NCI-H2227 (cell line): ENCODE measurements around the gene PCDHGB1.
"Not testable (repeated sequence)": the region's sequence is repeated elsewhere in the genome, so short reads cannot be mapped to it uniquely, and the experiment has no call there.

ENCODE experiments used
- DNase-seq: peaks from one replicate; lab custom pipeline; 2025; ENCODE audit not compliant: unreplicated experiment; lab: John Stamatoyannopoulos, UW

Gene PCDHGB1

DNA sequence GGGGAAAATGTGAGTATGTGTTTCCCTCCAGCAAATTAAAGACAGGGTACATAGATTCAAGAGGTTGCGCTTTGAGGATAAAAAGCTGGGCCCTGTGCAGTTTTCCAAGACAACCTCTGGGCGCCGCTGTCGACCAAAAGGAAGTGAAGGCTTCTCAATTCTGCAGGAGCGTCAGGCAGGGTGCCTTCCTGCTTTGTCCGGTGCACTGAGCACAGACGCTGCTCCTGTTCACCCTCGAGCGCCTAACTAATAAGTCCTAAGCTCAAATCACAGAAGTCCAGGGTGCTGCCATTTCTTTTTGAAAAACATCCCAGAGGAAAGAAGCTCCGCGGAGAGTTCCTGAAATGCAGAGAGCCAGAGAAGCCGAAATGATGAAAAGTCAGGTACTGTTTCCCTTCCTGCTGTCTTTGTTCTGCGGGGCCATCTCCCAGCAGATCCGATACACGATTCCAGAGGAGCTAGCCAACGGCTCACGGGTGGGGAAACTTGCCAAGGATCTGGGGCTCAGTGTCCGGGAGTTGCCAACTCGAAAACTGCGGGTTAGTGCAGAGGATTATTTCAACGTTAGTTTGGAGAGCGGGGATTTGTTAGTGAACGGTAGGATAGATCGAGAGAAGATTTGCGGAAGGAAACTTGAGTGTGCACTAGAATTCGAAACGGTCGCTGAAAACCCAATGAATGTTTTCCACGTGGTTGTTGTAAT lies at the start of gene PCDHGB1:
Gene PCDHGB1 (plus strand): TSS at position 183 of the 703 bp plus-strand sequence. CDS start 162 bp downstream, at position 345.
- DNase-seq = peak; percentile 71

DNA sequence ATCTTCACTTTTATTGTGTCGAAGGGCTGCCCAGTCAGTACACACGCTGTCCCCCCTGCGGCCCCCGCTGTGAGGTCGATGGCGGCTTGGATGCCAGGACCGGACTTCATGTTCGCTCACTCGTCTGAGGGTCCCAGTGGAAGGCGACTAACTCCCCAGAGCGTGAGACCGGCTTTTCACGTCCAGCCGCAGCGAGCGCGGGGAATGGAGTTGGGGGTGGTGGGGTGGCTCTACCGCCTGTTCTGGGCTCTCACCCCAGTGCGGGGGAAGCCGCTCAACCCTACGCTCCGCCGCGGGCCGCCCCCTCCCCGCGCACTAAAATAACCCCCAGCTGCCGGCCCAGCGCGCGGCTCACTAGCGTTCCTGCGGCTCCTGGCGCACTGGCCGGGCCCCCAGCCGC lies 46.1 kb upstream of the PCDHGB1 start, which contains the start of gene SLC25A2:
Gene SLC25A2 (minus strand): TSS at position 294 of the 400 bp plus-strand sequence. CDS start 184 bp downstream, at position 110.
- no peak for DNase-seq

DNA sequence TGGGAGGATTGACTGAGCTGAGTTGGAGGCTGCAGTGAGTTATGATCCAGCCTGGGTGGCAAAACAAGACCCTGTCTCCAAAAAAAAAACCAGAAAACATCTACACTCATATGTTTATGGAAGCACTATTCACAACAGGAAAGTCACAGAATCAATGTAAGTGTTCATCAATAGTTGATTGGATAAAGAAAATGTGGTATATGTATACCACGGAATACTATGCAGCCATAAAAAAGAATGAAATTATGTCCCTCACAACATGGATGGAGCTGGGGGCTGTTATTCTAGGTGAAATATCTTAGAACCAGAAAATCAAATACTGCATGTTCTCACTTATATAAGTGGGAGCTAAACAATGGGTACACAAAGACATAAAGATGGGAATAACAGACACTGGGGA lies 43.3 kb upstream of the PCDHGB1 start:
- DNase-seq = no peak

DNA sequence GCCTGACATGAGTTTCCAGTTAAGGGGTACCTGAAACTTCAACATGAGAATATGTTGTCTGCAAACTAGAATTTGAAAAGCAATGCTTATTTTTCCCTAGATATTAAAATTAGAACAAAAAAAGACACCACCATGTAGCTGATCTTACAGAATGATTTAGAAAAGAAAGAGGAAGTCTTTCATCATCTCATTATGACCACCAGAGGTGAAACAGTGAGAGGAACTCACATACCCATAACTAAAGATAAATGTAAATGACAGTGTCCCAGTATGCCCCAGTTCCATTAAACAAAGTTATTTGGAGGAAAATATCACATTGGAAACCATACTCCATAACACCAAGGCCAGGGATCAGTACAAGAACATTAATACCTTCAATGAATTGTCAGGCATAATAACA lies 36.2 kb upstream of the PCDHGB1 start:
- DNase-seq = no peak

DNA sequence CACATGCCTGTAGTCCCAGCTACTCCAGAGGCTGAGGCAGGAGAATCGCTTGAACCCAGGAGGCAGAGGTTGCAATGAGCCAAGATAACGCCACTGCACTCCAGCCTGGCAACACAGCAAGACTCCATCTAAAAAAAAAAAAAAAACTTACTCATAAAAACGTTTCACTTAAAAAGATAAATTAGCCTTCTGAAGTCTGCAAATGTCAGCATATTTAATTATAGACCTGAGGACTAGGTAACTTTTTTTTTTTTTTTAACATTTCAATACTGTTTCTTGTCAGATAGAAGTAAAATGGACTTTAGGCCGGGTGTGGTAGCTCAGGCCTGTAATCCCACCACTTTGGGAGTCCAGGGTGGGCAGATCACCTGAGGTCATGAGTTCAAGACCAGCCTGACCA lies 32.9 kb upstream of the PCDHGB1 start:
- DNase-seq = not testable (repeated sequence)

DNA sequence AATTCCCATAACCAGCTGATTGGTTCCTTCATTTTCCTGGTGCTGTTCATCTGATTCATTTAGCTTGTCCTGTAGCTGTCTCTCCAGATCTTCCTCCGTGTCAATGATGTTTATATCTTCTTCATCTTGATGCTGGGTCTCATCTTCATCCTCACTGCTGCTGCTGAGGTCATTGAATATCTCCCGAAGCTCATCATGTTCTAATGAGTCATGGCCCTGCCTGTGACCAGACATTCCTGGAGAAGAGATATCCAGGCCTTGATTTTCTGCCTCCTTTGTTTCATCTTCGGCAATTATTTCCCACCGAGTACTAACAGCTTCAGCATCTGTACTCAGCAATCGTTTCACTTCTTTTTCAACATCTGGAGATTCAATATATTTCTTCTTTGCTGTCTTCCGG lies 30.7 kb upstream of the PCDHGB1 start:
- no peak for DNase-seq

DNA sequence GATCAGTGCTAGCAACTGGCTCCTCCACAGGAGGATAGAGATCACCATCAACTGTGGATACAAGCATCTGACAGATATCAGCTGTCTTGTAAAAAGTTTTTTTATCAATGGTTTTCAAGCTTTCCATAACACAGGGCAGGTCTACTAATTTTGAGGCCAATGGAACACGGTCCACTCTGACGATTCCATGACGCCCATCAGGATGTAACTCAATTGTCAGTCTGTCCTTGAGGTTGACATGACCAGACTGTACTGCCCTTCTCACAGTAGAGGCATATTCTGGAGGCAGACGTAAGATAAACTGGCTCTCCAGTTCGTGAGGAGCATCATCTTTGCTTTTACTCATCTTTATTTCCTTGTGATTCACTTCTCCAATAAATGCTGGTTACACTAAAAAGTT lies 30.2 kb upstream of the PCDHGB1 start:
- no peak for DNase-seq

DNA sequence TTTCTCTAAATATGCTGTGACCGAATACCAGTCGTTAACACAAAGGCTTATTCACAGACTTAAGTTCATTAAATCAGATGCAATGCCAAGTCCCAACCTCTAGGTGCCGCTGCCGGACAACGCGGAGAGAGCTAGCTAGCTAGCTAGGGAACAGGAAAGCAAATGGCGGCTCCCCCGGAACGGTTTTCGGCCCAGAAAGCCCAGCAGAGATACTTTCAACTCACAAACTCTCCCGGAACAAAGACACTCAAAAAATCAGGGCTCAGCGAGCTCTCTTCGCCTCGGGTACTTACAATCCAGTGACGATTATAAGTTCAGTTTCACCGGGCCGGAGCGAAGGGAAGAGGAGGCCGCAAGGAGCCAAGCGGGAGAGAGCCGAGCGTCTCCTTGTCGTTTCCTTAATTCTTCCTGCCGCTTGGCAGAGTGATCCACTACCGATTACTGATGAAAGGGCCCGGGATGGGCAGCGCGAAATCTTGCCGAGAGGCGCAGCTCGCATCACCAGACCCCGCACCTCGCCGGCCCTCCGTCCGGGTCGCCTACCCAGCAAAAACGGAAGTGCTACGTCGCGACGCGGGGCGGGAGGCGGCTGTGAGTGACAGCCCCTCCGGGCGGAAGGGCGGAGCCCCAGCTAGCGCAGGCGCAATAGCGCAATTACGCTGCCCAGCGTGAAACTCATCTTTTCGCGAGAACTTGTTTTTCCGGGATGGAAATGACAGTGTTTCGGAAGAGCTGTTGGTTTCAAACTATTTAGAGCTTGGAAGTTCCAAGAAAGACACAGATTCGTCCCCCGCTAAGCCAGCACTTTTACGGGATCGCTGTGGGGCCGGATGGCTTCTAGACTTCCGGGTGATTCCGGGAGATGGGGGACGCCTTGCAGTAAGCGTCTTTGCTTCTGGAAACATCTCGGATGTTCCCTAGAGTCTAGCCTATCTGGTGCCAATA lies 29.4 kb upstream of the PCDHGB1 start, which contains the start of gene TAF7:
Gene TAF7 (minus strand): TSS at position 560 of the 945 bp plus-strand sequence. CDS start 740 bp downstream, outside the sequence.
- peak; percentile 93 for DNase-seq

DNA sequence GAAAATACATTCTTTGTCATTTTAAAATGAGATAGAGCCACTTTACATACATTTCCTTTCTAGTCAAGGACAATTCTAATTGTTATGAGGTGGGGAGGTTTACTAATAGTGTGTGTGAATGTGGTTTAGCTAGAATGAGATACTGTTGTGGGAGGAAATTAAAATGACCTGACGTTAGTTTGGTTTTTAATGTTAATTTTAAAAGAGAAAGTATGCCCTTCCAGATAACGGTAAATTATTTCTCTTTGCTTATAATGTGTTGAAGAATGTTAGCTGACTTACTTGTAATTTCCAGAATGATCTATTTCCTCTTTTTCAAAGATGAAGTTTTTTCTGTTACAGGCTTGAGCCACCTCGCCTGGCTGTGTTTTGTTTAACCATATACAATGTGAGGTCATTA lies 27.6 kb upstream of the PCDHGB1 start:
- no peak for DNase-seq

DNA sequence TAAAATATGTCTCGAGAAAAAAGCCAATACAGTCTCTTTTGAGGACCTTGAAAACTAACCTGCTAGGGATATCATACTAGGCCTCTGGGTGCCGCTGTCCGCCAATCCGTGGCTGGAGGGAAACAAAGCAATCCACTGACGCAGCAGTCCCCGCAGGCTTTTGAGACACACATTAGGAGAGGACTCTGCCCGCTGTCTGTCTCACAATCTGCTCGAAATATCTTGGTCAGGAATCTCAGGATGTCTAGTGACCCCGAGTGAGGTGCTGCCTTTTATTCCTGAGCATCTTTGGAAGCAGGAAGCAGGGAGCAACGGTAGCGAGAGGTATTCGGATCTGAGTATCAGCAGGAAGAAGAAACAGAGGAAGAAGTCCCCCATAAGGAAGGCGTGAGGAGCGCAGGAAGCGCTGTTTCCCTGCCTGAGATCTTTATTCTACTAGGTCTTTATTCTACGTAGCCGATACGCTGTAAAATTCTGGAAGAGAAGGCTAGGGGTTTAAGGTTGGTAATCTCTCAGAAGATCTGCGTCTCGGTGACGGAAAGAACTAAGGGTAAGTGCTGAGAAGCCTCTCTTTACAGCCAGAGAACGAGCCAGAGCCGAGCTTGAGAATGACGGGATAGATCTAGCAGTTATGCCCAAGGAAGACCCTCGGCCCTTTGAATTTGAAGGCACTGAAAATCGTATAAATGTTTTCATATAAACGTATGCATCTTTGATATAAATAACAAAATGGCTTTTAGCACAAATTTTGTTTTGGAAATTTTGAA lies 23.6 kb upstream of the PCDHGB1 start:
- DNase-seq = peak; percentile 62

DNA sequence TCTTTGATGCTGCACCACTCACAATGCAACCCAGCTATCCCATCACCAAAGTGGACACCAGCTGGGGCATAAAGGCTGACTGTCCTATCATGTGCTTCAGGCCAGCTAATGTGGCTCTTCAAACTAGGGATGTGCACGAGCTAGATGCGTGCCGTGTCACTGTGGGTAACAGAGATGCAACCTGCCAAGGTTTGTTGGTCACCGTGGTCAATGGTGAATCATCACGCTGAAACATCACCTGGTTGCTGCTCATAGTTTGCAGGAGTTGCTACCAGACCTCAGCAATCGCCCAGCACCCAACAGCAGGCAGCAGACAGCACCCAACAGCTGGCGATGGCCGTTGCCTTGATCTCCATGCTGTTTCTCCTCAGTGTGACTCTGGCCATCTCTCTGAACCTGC lies 21.7 kb upstream of the PCDHGB1 start:
- DNase-seq = no peak

DNA sequence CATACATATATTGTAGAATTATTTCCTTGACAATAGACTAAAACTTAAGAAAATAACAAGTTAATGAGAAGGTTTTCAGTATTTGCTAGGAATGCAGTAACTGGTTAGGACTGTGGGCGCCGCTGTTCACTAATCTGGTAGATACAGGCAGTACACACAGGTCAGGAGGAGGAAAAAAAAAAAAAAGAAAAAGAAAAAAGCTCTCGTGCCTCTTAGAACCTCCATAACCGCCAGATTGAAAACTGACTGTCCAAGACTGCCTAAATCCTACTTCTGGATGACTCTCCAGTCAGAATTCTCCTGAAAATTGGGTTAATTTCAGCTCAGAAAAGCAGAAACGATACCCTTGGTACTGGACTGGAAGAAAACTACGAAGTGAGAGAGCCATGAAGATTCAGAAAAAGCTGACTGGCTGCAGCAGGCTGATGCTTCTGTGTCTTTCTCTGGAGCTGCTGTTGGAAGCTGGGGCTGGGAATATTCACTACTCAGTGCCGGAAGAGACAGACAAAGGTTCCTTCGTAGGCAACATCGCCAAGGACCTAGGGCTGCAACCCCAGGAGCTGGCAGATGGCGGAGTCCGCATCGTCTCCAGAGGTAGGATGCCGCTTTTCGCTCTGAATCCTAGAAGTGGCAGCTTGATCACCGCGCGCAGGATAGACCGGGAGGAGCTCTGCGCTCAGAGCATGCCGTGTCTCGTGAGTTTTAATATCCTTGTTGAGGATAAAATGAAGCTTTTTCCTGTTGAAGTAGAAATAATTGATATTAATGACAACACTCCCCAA lies 19.4 kb upstream of the PCDHGB1 start, which contains the start of gene PCDHGA1:
Gene PCDHGA1 (plus strand): TSS at position 216 of the 782 bp plus-strand sequence.
- DNase-seq = peak; percentile 3

DNA sequence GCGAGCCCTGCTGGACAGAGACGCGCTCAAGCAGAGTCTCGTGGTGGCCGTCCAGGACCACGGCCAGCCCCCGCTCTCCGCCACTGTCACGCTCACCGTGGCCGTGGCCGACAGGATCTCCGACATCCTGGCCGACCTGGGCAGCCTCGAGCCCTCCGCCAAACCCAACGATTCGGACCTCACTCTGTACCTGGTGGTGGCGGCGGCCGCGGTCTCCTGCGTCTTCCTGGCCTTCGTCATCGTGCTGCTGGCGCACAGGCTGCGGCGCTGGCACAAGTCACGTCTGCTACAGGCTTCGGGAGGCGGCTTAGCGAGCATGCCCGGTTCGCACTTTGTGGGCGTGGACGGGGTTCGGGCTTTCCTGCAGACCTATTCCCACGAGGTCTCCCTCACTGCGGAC lies 17.3 kb upstream of the PCDHGB1 start:
- DNase-seq = not testable (repeated sequence)

DNA sequence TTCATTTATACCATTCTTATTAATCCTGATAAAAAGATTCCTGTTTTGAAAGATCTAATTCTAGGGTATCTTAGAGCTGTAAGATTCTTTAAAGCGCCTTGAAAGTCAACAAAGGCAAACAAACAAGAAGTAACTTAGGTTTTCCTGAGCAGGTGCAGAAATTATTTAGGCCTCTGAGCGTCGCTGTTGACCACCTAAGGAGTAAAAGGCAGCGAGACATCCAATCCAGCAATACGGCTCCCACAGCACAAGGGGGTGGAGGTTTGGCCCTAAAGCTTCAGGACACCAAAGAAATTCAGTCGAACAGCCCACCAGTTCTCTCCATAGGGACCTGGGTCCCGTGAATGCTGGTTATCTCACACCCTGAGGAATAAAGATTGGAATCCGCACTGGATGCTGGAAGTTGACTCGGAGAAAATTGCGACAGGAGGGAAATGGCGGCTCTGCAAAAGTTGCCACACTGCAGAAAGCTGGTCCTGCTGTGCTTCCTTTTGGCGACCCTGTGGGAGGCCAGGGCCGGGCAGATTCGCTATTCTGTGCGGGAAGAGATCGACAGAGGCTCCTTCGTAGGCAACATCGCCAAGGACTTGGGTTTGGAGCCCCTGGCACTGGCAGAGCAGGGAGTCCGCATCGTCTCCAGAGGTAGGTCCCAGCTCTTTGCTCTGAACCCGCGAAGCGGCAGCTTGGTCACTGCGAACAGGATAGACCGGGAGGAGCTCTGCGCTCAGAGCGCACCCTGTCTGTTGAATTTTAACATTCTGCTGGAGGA lies 11.2 kb upstream of the PCDHGB1 start, which contains the start of gene PCDHGA2:
Gene PCDHGA2 (plus strand): TSS at position 223 of the 769 bp plus-strand sequence.
- DNase-seq = peak; percentile 33

DNA sequence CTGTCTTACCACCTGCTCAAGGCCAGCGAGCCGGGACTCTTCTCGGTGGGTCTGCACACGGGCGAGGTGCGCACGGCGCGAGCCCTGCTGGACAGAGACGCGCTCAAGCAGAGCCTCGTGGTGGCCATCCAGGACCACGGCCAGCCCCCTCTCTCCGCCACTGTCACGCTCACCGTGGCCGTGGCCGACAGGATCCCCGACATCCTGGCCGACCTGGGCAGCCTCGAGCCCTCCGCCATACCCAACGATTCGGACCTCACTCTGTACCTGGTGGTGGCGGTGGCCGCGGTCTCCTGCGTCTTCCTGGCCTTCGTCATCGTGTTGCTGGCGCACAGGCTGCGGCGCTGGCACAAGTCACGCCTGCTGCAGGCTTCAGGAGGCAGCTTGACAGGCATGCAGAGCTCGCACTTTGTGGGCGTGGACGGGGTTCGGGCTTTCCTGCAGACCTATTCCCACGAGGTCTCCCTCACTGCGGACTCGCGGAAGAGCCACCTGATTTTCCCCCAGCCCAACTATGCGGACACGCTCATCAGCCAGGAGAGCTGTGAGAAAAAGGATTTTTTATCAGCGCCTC lies 9.0 kb upstream of the PCDHGB1 start:
- DNase-seq = not testable (repeated sequence)

DNA sequence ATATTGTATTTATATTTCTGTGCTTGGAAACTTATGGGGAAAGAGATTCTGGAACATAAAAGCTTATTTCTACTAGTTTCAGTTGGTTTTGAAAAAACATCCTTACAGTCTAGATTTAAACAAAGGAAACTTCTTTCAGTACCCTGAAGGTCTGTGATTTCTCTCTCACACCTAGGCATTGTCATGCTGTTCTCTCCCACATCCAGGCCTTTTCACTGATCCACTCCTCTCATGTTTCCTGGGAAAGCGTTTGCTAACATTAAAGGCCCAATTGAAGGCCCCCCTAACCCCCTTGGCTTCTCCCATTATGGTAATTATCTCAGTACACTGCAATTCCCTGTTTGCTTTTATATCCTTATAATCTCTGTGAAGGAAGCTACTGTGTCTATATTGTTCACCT lies 7.1 kb upstream of the PCDHGB1 start:
- DNase-seq = no peak

DNA sequence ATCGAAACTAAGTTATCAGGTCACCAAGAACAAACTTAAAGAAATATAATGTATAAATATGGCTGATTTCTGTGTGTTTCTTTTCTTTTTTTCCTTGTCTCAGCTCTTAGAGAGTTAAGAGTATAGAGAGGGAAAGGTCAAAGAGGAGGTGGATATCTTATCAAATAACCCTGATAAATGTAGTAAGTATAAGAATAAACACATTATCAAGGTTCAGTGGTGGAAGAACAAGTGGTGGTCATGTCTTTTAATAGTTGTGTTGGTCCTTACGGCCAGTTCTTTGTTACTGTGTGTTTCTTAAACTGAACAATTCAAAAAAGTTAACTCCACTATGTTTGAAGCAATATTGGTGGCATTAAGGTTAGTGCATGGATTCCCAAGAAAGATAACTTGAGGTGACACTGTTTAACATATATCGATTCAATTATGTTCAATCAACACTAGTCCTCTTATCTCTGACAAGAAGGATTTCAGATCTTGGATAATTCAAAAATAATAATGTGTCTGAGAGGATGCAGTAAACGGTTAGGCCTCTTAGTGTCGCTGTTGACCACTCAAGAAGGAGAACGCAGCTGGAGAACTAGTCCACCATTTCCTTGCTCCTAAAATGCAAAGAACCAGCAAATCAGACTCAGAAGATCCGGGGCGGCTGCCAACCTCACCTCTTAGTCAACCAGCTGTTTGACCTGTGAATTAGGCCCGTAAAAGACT lies 6.5 kb upstream of the PCDHGB1 start, which contains the start of gene PCDHGA3:
Gene PCDHGA3 (plus strand): TSS at position 588 of the 711 bp plus-strand sequence. CDS start 205 bp downstream, outside the sequence.
- no peak for DNase-seq

DNA sequence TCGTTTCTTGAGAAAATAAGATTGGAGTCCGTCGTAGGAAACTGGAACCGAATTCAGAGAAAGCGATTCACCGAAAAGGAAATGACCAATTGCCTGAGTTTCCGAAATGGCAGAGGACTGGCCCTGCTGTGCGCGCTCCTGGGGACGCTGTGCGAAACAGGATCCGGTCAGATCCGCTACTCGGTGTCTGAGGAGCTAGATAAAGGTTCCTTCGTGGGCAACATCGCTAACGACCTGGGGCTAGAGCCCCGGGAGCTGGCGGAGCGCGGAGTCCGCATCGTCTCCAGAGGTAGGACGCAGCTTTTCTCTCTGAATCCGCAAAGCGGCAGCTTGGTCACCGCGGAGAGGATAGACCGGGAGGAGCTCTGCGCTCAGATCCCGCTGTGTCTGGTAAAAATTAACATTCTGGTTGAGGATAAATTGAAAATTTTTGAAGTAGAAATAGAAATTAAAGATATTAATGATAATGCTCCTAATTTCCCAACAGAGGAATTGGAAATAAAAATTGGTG lies 5.9 kb upstream of the PCDHGB1 start:
- no peak for DNase-seq
